ENCODE results near the gene TSPAN5.

TSPAN5 gene

GRCh38 chr4:98657531-98658286, 702 bp downstream of the TSPAN5 start:
- H3K4me3 ChIP-seq (ENCODE audit: control insufficient read depth, low read depth, low read length), result peak overlapping the region; percentile 70
- DNase-seq (ENCODE audit: low read depth), result no peak
- no peak for TF ChIP-seq CTCF (IDR thresholded peaks at IDR 0.05; ENCODE audit: control insufficient read depth, insufficient read depth, low read depth, low read length, missing control alignments)

- DNase-seq (ENCODE audit: low read depth), result no peak
- H3K4me3 ChIP-seq (ENCODE audit: control insufficient read depth, low read depth, low read length), result peak overlapping the region; percentile 70
- no peak for TF ChIP-seq CTCF (IDR thresholded peaks at IDR 0.05; ENCODE audit: control insufficient read depth, insufficient read depth, low read depth, low read length, missing control alignments)
These were observed 1.5 kb downstream of the TSPAN5 start for GRCh38 chr4:98656886-98657285.

- DNase-seq (ENCODE audit: low read depth), result no peak
- TF ChIP-seq CTCF (IDR thresholded peaks at IDR 0.05; ENCODE audit: control insufficient read depth, insufficient read depth, low read depth, low read length, missing control alignments), result no peak
- H3K4me3 ChIP-seq (ENCODE audit: control insufficient read depth, low read depth, low read length), result peak overlapping the region; percentile 70
These were observed 2.0 kb downstream of the TSPAN5 start for GRCh38 chr4:98656443-98656842.

- DNase-seq (ENCODE audit: low read depth), result peak; percentile 86
- TF ChIP-seq CTCF (IDR thresholded peaks at IDR 0.05; ENCODE audit: control insufficient read depth, insufficient read depth, low read depth, low read length, missing control alignments), result no peak
- H3K4me3 ChIP-seq (ENCODE audit: control insufficient read depth, low read depth, low read length), result peak overlapping the region; percentile 30
These were observed 4.2 kb downstream of the TSPAN5 start for GRCh38 chr4:98653890-98654867.

- DNase-seq (ENCODE audit: low read depth), result peak; percentile 48
- no peak for TF ChIP-seq CTCF (IDR thresholded peaks at IDR 0.05; ENCODE audit: control insufficient read depth, insufficient read depth, low read depth, low read length, missing control alignments)
- H3K4me3 ChIP-seq (ENCODE audit: control insufficient read depth, low read depth, low read length), result no peak overlapping the region
These were observed 5.4 kb downstream of the TSPAN5 start for GRCh38 chr4:98652996-98653395.

GRCh38 chr4:98648602-98649001, 9.8 kb downstream of the TSPAN5 start:
- no peak for TF ChIP-seq CTCF (IDR thresholded peaks at IDR 0.05; ENCODE audit: control insufficient read depth, insufficient read depth, low read depth, low read length, missing control alignments)

More at GRCh38 chr4:98648602-98649001, 9.8 kb downstream of the TSPAN5 start:
- H3K4me3 ChIP-seq (ENCODE audit: control insufficient read depth, low read depth, low read length), result no peak overlapping the region
- DNase-seq (ENCODE audit: low read depth), result no peak
